SU-DHL-6 (cell line): ENCODE results near the gene NOL9.

ENCODE experiments used
- CTCF ChIP-seq: fragments of 200-600 bp; sonication (generic); IDR thresholded peaks from one replicate; pipeline ENCODE4 v1.5.1; 2017; ENCODE audit warnings: antibody characterized with exemption, mild to moderate bottlenecking, low read length, moderate library complexity; ENCODE audit not compliant: insufficient read depth, poor library complexity, severe bottlenecking
- EZH2phosphoT487 ChIP-seq: fragments of 200-600 bp; sonication (generic), shearing (Covaris generic); conservative IDR thresholded peaks from 2 replicates; pipeline ENCODE4 v1.6.1; 2018; ENCODE audit warnings: mild to moderate bottlenecking, antibody characterized with exemption, low read length, moderate library complexity, mixed read lengths

- peak; percentile 84 for TF ChIP-seq CTCF
- TF ChIP-seq EZH2phosphoT487: no peak
Measured at GRCh38 chr1:6554031-6554906, at the start of gene NOL9.
